ENCODE measurements around the gene NUB1. TPM values are rescaled to one million over a fixed set of nuclear protein-coding genes. Genes with fewer than 3 reads are reported as not detected.
A peak's percentile ranks its signal among the peaks of the same experiment; 100 is the strongest.

The NUB1 gene
- total RNA-seq, 4 donors from 2014 or later, result 39.3 to 70.8 (median 41.7) TPM

GRCh38 chr7:151374726-151375125 lies 33.1 kb downstream of the NUB1 start:
- H3K36me3 ChIP-seq, result peaks cover 80% of the 10 kb centered on the region
- H3K4me1 ChIP-seq, result no peaks in the 10 kb centered on the region
- no peaks in the 10 kb centered on the region for H3K9me3 ChIP-seq
- no peak overlapping the region for H3K4me3 ChIP-seq
- H3K27ac ChIP-seq, result no peak overlapping the region
- peak; percentile 59 for DNase-seq (ENCODE audit: low spot score in 2 of 2)
- WGBS, result 82% methylated on average over 14 of the region's 15 CpGs
- no peak for TF ChIP-seq EP300 (IDR thresholded peaks at IDR 0.05)
- TF ChIP-seq POLR2AphosphoS5 (IDR thresholded peaks at IDR 0.05), result no peak
- TF ChIP-seq CTCF (IDR thresholded peaks at IDR 0.05), result no peak
- no peak for TF ChIP-seq POLR2A (IDR thresholded peaks at IDR 0.05)
- H3K27me3 ChIP-seq, result no peaks in the 10 kb centered on the region

GRCh38 chr7:151375530-151376217 lies 34.1 kb downstream of the NUB1 start:
- no peaks in the 10 kb centered on the region for H3K9me3 ChIP-seq
- peaks cover 78% of the 10 kb centered on the region for H3K36me3 ChIP-seq
- peak; percentile 31 to 63 for DNase-seq (ENCODE audit: low spot score in 2 of 2)

GRCh38 chr7:151376218-151376902 lies 34.7 kb downstream of the NUB1 start:
- Histone ChIP-seq H3K27ac (no peak overlapping the region), H3K4me1 (peaks cover 2% of the 10 kb centered on the region), H3K27me3 (no peaks in the 10 kb centered on the region), H3K9me3 (no peaks in the 10 kb centered on the region), H3K36me3 (peaks cover 71% of the 10 kb centered on the region), H3K4me3 (no peak overlapping the region)
- TF ChIP-seq CTCF (IDR thresholded peaks at IDR 0.05) (no peak), POLR2A (IDR thresholded peaks at IDR 0.05) (no peak), EP300 (IDR thresholded peaks at IDR 0.05) (no peak), POLR2AphosphoS5 (IDR thresholded peaks at IDR 0.05) (no peak)
- 91% methylated on average over 16 of the region's 33 CpGs for WGBS
- DNase-seq (ENCODE audit: low spot score in 2 of 2), result peak; percentile 47 to 66

More at GRCh38 chr7:151375530-151376217, 34.1 kb downstream of the NUB1 start:
- TF ChIP-seq EP300 (IDR thresholded peaks at IDR 0.05) (no peak), CTCF (IDR thresholded peaks at IDR 0.05) (no peak), POLR2AphosphoS5 (IDR thresholded peaks at IDR 0.05) (no peak), POLR2A (IDR thresholded peaks at IDR 0.05) (no peak)
- Histone ChIP-seq H3K4me1 (no peaks in the 10 kb centered on the region), H3K27me3 (no peaks in the 10 kb centered on the region), H3K4me3 (no peak overlapping the region), H3K27ac (no peak overlapping the region)
- 83% methylated on average over 10 of the region's 10 CpGs for WGBS

- Histone ChIP-seq H3K27me3 (peaks cover 10% of the 10 kb centered on the region), H3K36me3 (peaks cover 64% of the 10 kb centered on the region), H3K4me1 (peaks cover 12% of the 10 kb centered on the region), H3K4me3 (no peak overlapping the region), H3K9me3 (no peaks in the 10 kb centered on the region), H3K27ac (no peak overlapping the region)
- TF ChIP-seq POLR2AphosphoS5 (IDR thresholded peaks at IDR 0.05) (no peak), CTCF (IDR thresholded peaks at IDR 0.05) (no peak)
- 90% methylated on average over 12 of the region's 12 CpGs for WGBS
- peak in 1 of 2 donors; percentile 49 for DNase-seq (ENCODE audit: low spot score in 2 of 2)
Measured at GRCh38 chr7:151377406-151377805, 35.8 kb downstream of the NUB1 start.

GRCh38 chr7:151378011-151378410 lies 36.4 kb downstream of the NUB1 start:
- peaks cover 16% of the 10 kb centered on the region for H3K27me3 ChIP-seq
- H3K36me3 ChIP-seq, result peaks cover 58% of the 10 kb centered on the region
- H3K9me3 ChIP-seq, result no peaks in the 10 kb centered on the region
- no peak overlapping the region for H3K4me3 ChIP-seq
- H3K4me1 ChIP-seq, result peaks cover 12% of the 10 kb centered on the region
- H3K27ac ChIP-seq, result no peak overlapping the region
- no peak for TF ChIP-seq POLR2A (IDR thresholded peaks at IDR 0.05)
- TF ChIP-seq CTCF (IDR thresholded peaks at IDR 0.05), result no peak
- no peak for TF ChIP-seq POLR2AphosphoS5 (IDR thresholded peaks at IDR 0.05)
- no peak for TF ChIP-seq EP300 (IDR thresholded peaks at IDR 0.05)
- peak in 1 of 2 donors; percentile 31 for DNase-seq (ENCODE audit: low spot score in 2 of 2)
- WGBS, result 81% methylated on average over 9 of the region's 9 CpGs
